Urinary bladder (tissue), 4 donors: Measurements from ENCODE around the gene IFIT1. TPM values are rescaled to one million over a fixed set of nuclear protein-coding genes. Genes with fewer than 3 reads are reported as not detected.

Experiments
- DNase-seq: peaks from one replicate; pipeline ENCODE4 v3.0.0-alpha.2; 2015; ENCODE audit errors: extremely low spot score
- H3K27ac ChIP-seq: one replicate; pipeline ENCODE4 v1.5.1; 2013; ENCODE audit warnings: low read depth, mild to moderate bottlenecking, moderate library complexity
- H3K36me3 ChIP-seq: one replicate; pipeline ENCODE4 v1.6.1; 2013; ENCODE audit warnings: mild to moderate bottlenecking, moderate library complexity; ENCODE audit not compliant: insufficient read depth
- H3K4me1 ChIP-seq: one replicate; pipeline ENCODE4 v1.6.1; 2013; ENCODE audit warnings: mild to moderate bottlenecking, moderate library complexity; ENCODE audit not compliant: insufficient read depth
- H3K4me3 ChIP-seq: one replicate; pipeline ENCODE4 v1.5.1; 2013; ENCODE audit warnings: low read depth, low read length
- WGBS: extraction: QIAGEN DNeasy Blood & Tissue Kit; methylation state at CpG from one replicate; pipeline ENCODE4 v1.1.7; 2013; 5-methylcytosine and 5-hydroxymethylcytosine counted together
- polyA plus RNA-seq: library from polyadenylated mRNA; stranded (reverse); fragments of 200-250 nt; gene quantifications from one replicate; pipeline ENCODE4 v1.2.3, GENCODE V29; 2013
- total RNA-seq: library from RNA; depleted of rRNA; stranded (reverse); fragments of >200 nt; gene quantifications from one replicate; pipeline ENCODE4 v1.2.3, GENCODE V29; 2014
- donor health status: healthy with polysubstance abuse.
- donor health status: healthy.

IFIT1 gene
- total and polyA plus RNA-seq, 2 donors = 14.1 to 40.8 TPM

DNA sequence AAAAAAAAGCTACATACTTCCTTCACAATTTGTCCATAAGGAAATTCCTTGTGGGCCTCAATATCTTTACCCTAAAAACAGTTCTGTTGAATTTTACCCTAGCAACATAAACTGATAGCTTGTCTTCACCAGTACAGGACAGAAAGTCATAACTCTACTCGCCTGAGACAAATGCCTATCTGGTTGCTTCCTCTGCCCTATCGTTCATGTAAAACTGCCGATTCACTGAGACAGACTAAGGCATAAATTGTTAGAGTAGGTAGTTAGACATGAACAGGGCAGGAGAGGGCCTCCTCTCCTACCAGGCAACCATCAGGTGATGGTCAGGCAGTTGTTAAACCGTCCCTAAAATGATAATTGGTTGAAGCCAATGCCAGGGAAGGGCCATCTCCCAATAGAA, 39.6 kb upstream of the IFIT1 start:
- DNase-seq = no peak
- Histone ChIP-seq H3K36me3 (no peaks in the 10 kb centered on the region), H3K4me1 (no peaks in the 10 kb centered on the region), H3K4me3 (no peak overlapping the region), H3K27ac (no peak overlapping the region)
- 92% methylated on average over 4 of the region's 4 CpGs for WGBS

- no peak overlapping the region for H3K4me3 ChIP-seq
- no peak for DNase-seq
- no peaks in the 10 kb centered on the region for H3K36me3 ChIP-seq
- WGBS = 94% methylated on average over 2 of the region's 2 CpGs
- no peak overlapping the region for H3K27ac ChIP-seq
- no peaks in the 10 kb centered on the region for H3K4me1 ChIP-seq
These were observed 37.0 kb upstream of the IFIT1 start for GRCh38 chr10:89355394-89355931.

- no peaks in the 10 kb centered on the region for H3K4me1 ChIP-seq
- no peak overlapping the region for H3K4me3 ChIP-seq
- 69% methylated on average over 1 of the region's 1 CpG for WGBS
- no peaks in the 10 kb centered on the region for H3K36me3 ChIP-seq
- H3K27ac ChIP-seq = no peak overlapping the region
- DNase-seq = no peak
These were observed 35.3 kb upstream of the IFIT1 start for GRCh38 chr10:89357096-89357495.

DNA sequence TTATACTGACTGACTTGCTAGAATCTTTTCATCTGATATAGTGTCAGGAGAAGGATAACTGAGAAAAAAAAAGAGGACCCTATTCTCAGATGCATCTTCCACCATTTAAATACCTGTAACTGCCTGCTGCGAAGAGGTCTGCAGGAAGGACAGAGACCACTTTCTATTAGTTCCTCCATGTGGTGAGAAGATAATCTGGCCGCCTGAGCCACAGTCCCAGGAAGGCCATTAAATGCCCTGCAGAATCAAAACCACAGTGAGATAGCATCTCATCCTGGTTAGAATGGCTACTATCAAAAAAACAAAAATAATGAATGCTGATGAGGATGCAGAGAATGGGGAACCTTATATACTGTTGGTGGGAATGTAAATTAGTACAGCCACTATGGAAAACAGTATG, 34.4 kb upstream of the IFIT1 start:
- DNase-seq = no peak
- H3K27ac ChIP-seq = no peak overlapping the region
- WGBS = 85% methylated on average over 2 of the region's 2 CpGs
- no peaks in the 10 kb centered on the region for H3K36me3 ChIP-seq
- no peaks in the 10 kb centered on the region for H3K4me1 ChIP-seq
- no peak overlapping the region for H3K4me3 ChIP-seq

DNA sequence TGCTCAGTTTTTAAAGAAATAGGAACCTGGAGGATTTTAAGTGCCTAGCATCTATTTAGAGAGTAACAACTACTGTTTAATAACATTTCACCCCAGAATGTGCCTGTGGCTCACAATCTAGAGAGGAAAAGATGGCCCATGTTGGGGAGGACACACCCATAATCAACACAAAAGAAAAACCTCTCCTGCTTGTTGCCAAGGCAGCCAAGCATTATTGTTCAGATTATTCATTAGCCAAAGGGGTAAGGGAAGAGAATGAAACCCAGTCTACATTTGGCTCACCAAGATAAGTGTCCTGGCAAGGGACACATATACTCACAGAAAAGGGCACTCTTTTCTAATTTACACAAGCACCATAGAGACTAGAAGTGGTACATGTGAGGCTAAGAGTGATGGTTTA, 32.3 kb upstream of the IFIT1 start:
- no peak overlapping the region for H3K4me3 ChIP-seq
- H3K36me3 ChIP-seq = no peaks in the 10 kb centered on the region
- H3K4me1 ChIP-seq = no peaks in the 10 kb centered on the region
- H3K27ac ChIP-seq = no peak overlapping the region
- no peak for DNase-seq

DNA sequence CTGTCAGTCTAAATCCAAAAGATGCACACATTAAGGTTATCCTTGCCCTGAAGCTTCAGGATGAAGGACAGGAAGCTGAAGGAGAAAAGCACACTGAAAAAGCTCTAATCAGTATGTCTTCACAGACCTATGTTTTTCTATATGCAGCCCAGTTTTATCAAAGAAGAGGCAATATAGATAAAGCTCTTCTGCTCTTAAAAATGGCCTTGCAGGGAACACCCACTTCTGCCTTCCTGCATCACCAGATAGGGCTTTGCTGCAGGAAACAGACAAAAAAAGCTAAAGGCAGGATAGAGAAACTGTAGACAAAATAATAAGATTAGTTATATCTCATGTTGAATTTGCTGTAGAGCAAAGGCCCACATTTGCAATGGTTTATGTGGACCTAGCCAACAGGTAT, 29.5 kb upstream of the IFIT1 start:
- no peak for DNase-seq
- Histone ChIP-seq H3K36me3 (no peaks in the 10 kb centered on the region), H3K4me3 (no peak overlapping the region), H3K27ac (no peak overlapping the region), H3K4me1 (no peaks in the 10 kb centered on the region)

GRCh38 chr10:89363729-89364442, 28.5 kb upstream of the IFIT1 start:
- WGBS = 73% methylated on average over 6 of the region's 6 CpGs
- DNase-seq = no peak
- H3K4me3 ChIP-seq = no peak overlapping the region
- no peaks in the 10 kb centered on the region for H3K36me3 ChIP-seq
- H3K27ac ChIP-seq = no peak overlapping the region
- H3K4me1 ChIP-seq = no peaks in the 10 kb centered on the region

DNA sequence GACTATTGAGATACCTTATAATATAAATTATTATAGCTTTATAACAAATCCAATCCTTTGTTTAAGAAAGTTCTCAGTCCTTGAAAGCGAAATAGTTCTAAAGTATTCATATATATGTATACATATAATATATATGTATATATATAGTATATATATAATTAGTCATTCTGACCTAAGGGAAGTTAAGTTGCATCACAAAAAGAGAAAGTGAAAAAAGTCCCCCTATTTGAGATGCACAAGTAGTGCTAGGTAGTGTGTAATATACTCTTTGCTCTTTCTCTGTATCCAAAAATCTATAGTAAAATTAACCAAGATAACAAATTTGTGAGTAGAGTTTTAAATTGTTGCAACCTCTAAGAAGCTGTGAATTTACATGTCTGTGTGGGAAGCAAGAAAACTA, 27.9 kb upstream of the IFIT1 start:
- H3K4me3 ChIP-seq = no peak overlapping the region
- no peaks in the 10 kb centered on the region for H3K36me3 ChIP-seq
- H3K27ac ChIP-seq = no peak overlapping the region
- no peak for DNase-seq
- no peaks in the 10 kb centered on the region for H3K4me1 ChIP-seq
- 96% methylated on average over 1 of the region's 1 CpG for WGBS

DNA sequence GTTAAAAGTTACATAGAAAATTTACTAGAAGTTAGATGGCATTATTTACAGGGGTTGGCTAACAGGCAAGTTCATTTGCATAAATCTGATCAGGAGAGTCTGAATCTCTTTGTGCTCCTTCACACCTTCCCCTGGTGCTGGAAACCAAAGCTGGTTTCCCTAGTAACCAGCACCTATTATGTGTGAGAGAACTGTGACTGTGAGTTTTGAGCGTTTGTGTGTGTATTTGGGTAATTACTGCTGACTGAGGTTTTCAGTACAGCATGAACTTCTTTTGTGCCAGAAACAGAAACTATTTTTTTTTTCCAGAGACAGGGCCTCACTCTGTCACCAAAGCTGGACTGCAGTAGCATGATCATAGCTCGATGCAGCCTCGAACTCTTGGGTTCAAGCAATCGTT, 24.9 kb upstream of the IFIT1 start:
- WGBS = 70% methylated on average over 4 of the region's 4 CpGs
- Histone ChIP-seq H3K4me3 (no peak overlapping the region), H3K36me3 (no peaks in the 10 kb centered on the region), H3K4me1 (no peaks in the 10 kb centered on the region), H3K27ac (no peak overlapping the region)
- no peak for DNase-seq

GRCh38 chr10:89368129-89368528, 24.3 kb upstream of the IFIT1 start:
- Histone ChIP-seq H3K4me1 (no peaks in the 10 kb centered on the region), H3K27ac (no peak overlapping the region), H3K4me3 (no peak overlapping the region), H3K36me3 (no peaks in the 10 kb centered on the region)
- 55% methylated on average over 1 of the region's 1 CpG for WGBS
- DNase-seq = no peak

DNA sequence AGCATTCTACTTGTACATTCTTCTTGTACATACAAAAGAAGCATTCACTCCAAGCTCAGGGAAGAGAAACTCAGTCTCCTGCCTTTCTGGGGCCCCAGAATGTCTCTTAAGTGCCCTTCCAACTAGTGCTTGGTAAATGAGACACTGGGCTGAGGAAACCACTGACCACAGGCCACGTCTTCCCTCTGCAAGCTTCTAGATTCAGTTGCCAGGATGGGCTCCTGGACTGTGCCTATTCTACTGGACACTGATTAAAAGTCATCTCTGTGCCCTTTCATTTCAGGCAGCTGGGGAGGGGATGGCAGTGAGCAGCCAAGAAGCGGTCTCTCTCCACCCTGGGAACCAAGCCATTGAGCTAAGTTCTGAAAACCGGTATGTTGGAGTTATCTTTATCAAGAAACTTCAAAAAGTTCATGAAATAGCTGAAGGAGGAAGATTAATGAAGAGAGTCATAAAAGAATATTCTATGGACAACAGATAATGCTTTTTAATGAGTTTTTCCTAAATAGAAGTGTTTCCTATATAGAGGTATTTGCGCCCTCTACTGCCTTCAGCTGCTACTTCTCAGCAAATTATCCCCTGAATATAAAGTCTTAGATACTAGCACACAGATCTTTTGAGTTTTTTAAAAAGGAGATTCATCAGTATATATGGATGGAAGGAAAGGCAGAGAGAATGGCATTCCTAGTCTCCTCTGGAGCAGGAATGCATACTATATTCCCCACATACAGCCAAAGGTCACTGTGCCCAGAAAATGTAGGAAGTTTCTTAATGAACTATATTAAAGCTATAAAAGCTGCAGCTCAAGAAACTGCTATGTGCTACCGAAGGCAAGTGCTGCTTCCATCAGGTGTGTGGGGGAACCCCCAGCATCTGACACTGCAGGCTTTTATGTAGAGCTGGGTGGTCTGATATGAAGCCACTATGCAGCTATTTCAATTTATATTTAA, 23.0 kb upstream of the IFIT1 start:
- 50% methylated on average over 5 of the region's 5 CpGs for WGBS
- DNase-seq = no peak

DNA sequence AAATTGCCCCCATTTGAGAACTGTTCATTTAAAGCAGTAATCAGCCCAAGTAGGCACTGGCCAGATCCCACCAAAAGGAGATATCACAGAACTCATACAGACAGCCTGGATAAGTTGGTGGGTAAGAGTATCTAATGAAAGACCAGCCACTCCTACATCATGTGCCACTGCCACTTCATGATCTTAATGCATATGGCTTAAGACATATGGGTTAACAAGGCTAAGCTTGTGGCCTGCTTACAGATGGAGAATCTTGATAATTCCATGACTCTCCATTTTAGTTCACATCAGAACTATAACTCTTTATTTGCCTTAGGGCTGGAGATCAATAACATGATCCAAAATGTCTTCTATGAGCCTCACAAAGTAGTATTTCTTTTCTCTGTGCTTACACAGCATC, 21.3 kb upstream of the IFIT1 start:
- DNase-seq = no peak
- Histone ChIP-seq H3K36me3 (no peaks in the 10 kb centered on the region), H3K4me1 (peaks cover 2% of the 10 kb centered on the region), H3K27ac (no peak overlapping the region), H3K4me3 (no peak overlapping the region)

More for the DNA sequence above, 23.0 kb upstream of the IFIT1 start:
- H3K27ac ChIP-seq = no peak overlapping the region
- H3K4me1 ChIP-seq = peaks cover 2% of the 10 kb centered on the region
- H3K36me3 ChIP-seq = no peaks in the 10 kb centered on the region
- H3K4me3 ChIP-seq = no peak overlapping the region

DNA sequence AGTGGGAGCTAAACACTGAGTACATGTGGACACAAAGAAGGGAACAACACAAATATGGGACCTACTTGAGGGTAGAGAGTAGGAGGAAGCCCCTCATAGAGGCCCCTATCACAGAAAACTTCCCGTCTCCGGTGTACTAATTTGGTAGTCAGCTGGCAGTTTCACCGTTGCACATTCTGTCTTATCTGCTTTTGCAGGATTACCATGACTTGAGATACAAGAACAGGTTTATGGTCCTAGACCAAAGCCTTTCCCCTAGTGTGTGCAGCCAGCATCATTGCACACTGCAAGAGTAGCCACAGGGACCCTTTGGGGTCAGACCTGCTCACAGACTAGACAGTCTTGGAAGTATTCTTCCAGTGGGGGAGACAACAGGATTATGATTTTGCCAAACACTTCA, 20.4 kb upstream of the IFIT1 start:
- Histone ChIP-seq H3K4me1 (peaks cover 2% of the 10 kb centered on the region), H3K27ac (no peak overlapping the region), H3K4me3 (no peak overlapping the region), H3K36me3 (no peaks in the 10 kb centered on the region)
- WGBS = 61% methylated on average over 3 of the region's 3 CpGs
- DNase-seq = no peak
